ENCODE measurements around the gene OR8I2. TPM values are rescaled to one million over a fixed set of nuclear protein-coding genes. Genes with fewer than 3 reads are reported as not detected.
"Not testable (repeated sequence)": the region's sequence is repeated elsewhere in the genome, so short reads cannot be mapped to it uniquely, and the experiment has no call there.

OR8I2 gene
- total RNA-seq: not detected in 2 replicates

- no peak for DNase-seq (ENCODE audit: low read depth, low spot score)
Measured at GRCh38 chr11:56093008-56093407, at the start of gene OR8I2. TSS of gene OR8I2 (plus strand) at chr11:56093308. CDS start at chr11:56093308, 0 bp downstream.

GRCh38 chr11:56045538-56045937 is 47.6 kb upstream of the OR8I2 start:
- no peak for DNase-seq (ENCODE audit: low read depth, low spot score)

GRCh38 chr11:56048480-56048879 is 44.6 kb upstream of the OR8I2 start:
- no peak for DNase-seq (ENCODE audit: low read depth, low spot score)

DNA sequence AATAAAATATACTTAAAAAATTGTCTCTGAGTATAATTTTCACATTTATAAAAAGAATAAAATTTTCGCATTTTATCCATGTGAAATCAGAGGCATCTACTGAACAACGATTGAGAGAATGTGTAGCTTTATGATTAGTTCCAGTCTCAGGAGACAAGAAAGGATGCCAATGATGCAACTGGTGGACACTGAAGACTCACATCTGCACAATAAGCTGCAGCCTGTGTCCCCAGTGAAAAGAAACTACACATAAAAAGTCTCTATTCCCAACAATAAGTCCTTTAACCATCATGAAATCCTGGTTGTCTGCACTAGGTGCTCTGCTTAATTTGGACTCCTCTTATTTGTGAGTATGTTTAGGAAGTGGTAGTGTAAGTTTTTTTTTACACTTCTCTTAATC is 43.6 kb upstream of the OR8I2 start:
- no peak for DNase-seq (ENCODE audit: low read depth, low spot score)

DNA sequence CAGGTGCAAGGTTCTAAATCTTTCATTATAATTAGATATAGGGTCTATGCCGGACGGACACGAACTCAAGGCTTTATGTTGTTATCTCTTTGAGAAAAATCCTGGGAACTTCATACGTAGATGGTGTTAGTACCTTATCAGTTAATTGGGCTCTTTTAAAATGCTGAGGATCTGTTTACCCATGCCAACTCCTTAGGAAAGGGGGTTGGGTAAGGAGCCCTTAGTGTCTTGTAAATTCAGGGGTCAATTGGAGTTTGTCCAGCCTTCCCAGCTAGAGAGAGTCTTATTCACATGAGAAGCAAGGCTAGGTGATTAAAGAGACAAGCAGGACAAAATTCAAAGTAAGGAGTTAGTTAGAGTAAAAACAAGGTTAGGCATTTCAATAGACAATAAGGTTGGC is 36.7 kb upstream of the OR8I2 start:
- not testable (repeated sequence) for DNase-seq (ENCODE audit: low read depth, low spot score)

GRCh38 chr11:56057661-56058237 is 35.4 kb upstream of the OR8I2 start:
- not testable (repeated sequence) for DNase-seq (ENCODE audit: low read depth, low spot score)

DNA sequence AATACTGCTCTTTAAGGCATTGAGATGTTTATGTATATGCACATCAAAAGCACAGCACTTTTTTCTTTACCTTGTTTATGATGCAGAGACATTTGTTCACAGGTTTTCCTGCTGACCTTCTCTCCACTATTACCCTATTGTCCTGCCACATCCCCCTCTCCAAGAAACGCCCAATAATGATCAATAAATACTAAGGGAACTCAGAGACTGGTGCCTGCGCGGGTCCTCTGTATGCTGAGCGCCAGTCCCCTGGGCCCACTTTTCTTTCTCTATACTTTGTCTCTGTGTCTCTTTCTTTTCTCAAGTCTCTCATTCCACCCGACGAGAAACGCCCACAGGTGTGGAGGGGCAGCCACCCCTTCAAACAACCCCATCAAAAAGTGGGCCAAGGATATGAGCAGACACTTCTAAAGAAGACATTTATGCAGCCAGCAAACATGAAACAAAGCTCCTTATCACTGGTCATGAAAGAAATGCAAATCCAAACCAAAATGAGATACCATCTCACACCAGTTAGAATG is 34.8 kb upstream of the OR8I2 start:
- not testable (repeated sequence) for DNase-seq (ENCODE audit: low read depth, low spot score)

GRCh38 chr11:56066980-56067379 is 26.1 kb upstream of the OR8I2 start:
- DNase-seq (ENCODE audit: low read depth, low spot score): no peak

GRCh38 chr11:56089697-56090096 is 3.4 kb upstream of the OR8I2 start:
- no peak for DNase-seq (ENCODE audit: low read depth, low spot score)

- DNase-seq (ENCODE audit: low read depth, low spot score): no peak
Measured at GRCh38 chr11:56103210-56103737, 10.2 kb downstream of the OR8I2 start, which contains the start of gene OR8H2. TSS of gene OR8H2 (plus strand) at chr11:56103687. CDS start at chr11:56105043, 1,356 bp downstream.

DNA sequence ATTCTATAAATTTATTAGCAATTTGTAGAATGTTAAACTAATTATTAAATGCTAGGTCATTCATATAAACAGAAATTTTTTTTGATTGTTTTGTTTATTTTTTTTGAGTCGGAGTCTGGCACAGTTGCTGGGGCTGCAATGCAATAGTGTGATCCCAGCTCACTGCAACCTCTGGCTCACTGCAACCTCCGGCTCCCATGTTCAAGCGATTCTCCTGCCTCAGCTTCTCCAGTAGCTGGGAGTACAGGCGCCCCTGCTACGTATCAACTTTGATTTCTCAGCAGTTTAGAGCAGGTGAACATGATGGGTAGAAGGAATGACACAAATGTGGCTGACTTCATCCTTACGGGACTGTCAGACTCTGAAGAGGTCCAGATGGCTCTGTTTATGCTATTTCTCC is 29.0 kb downstream of the OR8I2 start, which contains the start of gene OR8H3:
TSS of gene OR8H3 (plus strand) at position 301 of the 400 bp plus-strand sequence. CDS start at position 301, 0 bp downstream.
- DNase-seq (ENCODE audit: low read depth, low spot score): no peak

DNA sequence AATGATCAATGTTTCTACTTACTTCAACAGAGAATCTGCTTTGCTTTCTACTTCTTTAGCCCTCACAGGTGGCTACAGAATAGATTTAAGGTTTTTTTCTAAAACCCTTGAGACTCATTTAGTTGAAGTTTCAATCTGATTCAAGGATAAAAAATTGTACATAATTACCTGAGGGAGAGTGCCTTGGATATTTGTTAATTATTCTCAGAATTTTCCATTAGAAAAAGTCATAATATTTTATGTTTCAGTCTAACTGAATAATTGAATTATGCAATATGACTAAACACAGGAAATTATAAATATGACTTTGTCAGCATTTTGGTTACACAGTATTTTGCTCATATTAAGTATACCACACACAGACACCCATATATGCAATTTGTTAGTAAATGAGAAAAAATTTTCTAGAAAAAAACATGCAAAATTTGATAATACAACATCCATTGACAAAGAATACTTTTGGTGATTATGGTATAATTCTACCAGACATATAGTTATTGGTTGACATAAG is 47.1 kb downstream of the OR8I2 start, which contains the start of gene OR8J3:
TSS of gene OR8J3 (minus strand) at position 51 of the 511 bp plus-strand sequence. CDS start 2,483 bp downstream, outside the sequence.
- no peak for DNase-seq (ENCODE audit: low read depth, low spot score)

- DNase-seq (ENCODE audit: low read depth, low spot score): not testable (repeated sequence)
Measured at GRCh38 chr11:56143681-56144080, 50.6 kb downstream of the OR8I2 start.

Other genes starting within 250 kb of the OR8I2 start
- gene TRIM51, start 210.0 kb upstream of the OR8I2 start, total RNA-seq: not detected in 2 replicates
- not detected in 2 replicates for gene OR5W2, start 178.7 kb upstream of the OR8I2 start, total RNA-seq
- not detected in 2 replicates for gene OR5I1, start 156.9 kb upstream of the OR8I2 start, total RNA-seq
- gene OR10AG1, start 123.4 kb upstream of the OR8I2 start, total RNA-seq: not detected in 2 replicates
- not detected in 2 replicates for gene OR5F1, start 98.7 kb upstream of the OR8I2 start, total RNA-seq
- not detected in 2 replicates for gene OR5AS1, start 65.7 kb upstream of the OR8I2 start, total RNA-seq
- gene OR8H2, start 10.4 kb downstream of the OR8I2 start, total RNA-seq: not detected in 2 replicates
- not detected in 2 replicates for gene OR8H3, start 29.1 kb downstream of the OR8I2 start, total RNA-seq
- gene OR8J3, start 46.9 kb downstream of the OR8I2 start, total RNA-seq: not detected in 2 replicates
- not detected in 2 replicates for gene OR8K5, start 67.0 kb downstream of the OR8I2 start, total RNA-seq
- gene OR5J2, start 83.3 kb downstream of the OR8I2 start, total RNA-seq: not detected in 2 replicates
- gene OR5T2, start 140.9 kb downstream of the OR8I2 start, total RNA-seq: not detected in 2 replicates
- gene OR5T3, start 158.9 kb downstream of the OR8I2 start, total RNA-seq: not detected in 2 replicates
- not detected in 2 replicates for gene OR5T1, start 180.8 kb downstream of the OR8I2 start, total RNA-seq
- gene OR8H1, start 198.9 kb downstream of the OR8I2 start, total RNA-seq: not detected in 2 replicates
- not detected in 2 replicates for gene OR8K3, start 221.8 kb downstream of the OR8I2 start, total RNA-seq